Lung (tissue), 16 donors: Measurements from ENCODE around the gene DHRS1. TPM values are rescaled to one million over a fixed set of nuclear protein-coding genes. Genes with fewer than 3 reads are reported as not detected.
A peak's percentile ranks its signal among the peaks of the same experiment; 100 is the strongest.

Experiments
- ATAC-seq: fragments of 200-7000 bp; cut with Tn5 transposase; one replicate; pipeline ENCODE4 v1.9.1; 2020; ENCODE audit warnings: moderate number of reproducible peaks; ENCODE audit not compliant: insufficient read depth, low FRiP score
- DNase-seq, 3 donors: peaks; one replicate each; pipeline ENCODE4 v3.0.0-alpha.2; 2013 to 2017
- H3K27ac ChIP-seq, 2 donors: one replicate each; pipeline ENCODE4 v1.5.1; 2013; ENCODE audit warnings: mild to moderate bottlenecking in 2 of 2, moderate library complexity in 2 of 2, control low read depth in 1 of 2, inconsistent platforms in 1 of 2, low read depth in 1 of 2, low read length in 1 of 2
- H3K27me3 ChIP-seq, 3 donors: one replicate each; pipeline ENCODE4 v1.5.1; 2013; ENCODE audit warnings: low read length in 2 of 3; ENCODE audit not compliant: control insufficient read depth in 3 of 3, insufficient read depth in 3 of 3
- H3K36me3 ChIP-seq, 4 donors: one replicate each; pipeline ENCODE4 v1.5.1; 2013; ENCODE audit warnings: low read length in 4 of 4, mild to moderate bottlenecking in 1 of 4, moderate library complexity in 1 of 4; ENCODE audit not compliant: control insufficient read depth in 4 of 4, insufficient read depth in 4 of 4
- H3K4me1 ChIP-seq, 5 donors: one replicate each; pipeline ENCODE4 v1.5.1; 2013; ENCODE audit warnings: low read length in 5 of 5, mild to moderate bottlenecking in 2 of 5, moderate library complexity in 1 of 5; ENCODE audit not compliant: control insufficient read depth in 5 of 5, insufficient read depth in 5 of 5
- H3K4me3 ChIP-seq: one replicate; pipeline ENCODE4 v1.5.1; 2013; ENCODE audit warnings: mild to moderate bottlenecking, control low read depth, moderate library complexity
- H3K9ac ChIP-seq, 2 donors: one replicate each; pipeline ENCODE4 v1.5.1; 2013; ENCODE audit warnings: low read length in 2 of 2, control low read depth in 1 of 2; ENCODE audit not compliant: insufficient read depth in 1 of 2
- H3K9me3 ChIP-seq, 4 donors: one replicate each; pipeline ENCODE4 v1.5.1; 2013; ENCODE audit warnings: low read length in 3 of 4, mild to moderate bottlenecking in 1 of 4, moderate library complexity in 1 of 4; ENCODE audit not compliant: control insufficient read depth in 4 of 4, insufficient read depth in 3 of 4
- CTCF ChIP-seq: IDR thresholded peaks from 2 replicates; pipeline ENCODE4 v1.5.1; 2012; ENCODE audit warnings: mild to moderate bottlenecking; ENCODE audit errors: control extremely low read depth, extremely low read depth
- WGBS, 2 donors: extraction: QIAGEN DNeasy Blood & Tissue Kit; methylation state at CpG; one replicate each; pipeline ENCODE4 v1.1.7; 2013; 5-methylcytosine and 5-hydroxymethylcytosine counted together
- long read RNA-seq, 5 donors: transcript quantifications; one replicate each; lab custom pipeline, GENCODE V29; 2026
- polyA plus RNA-seq, 2 donors: library from polyadenylated mRNA; stranded (reverse); fragments of 200-250 nt; gene quantifications; one replicate each; pipeline ENCODE4 v1.2.1, GENCODE V29; 2013
- total RNA-seq, 2 donors: library from RNA; depleted of rRNA in 1 of 2; stranded (reverse); fragments of >200 nt in 1 of 2; gene quantifications; one replicate each; pipeline ENCODE4 v1.2.1, GENCODE V29; 2014 to 2021
- donor health status: control.
- donor health status: control.
- donor health status: Bipolar disorder and iron deficiency.
- donor health status: healthy.
- donor health status: DM: yes; HTN: yes; CAD: no.

The DHRS1 gene
- total RNA-seq (10 to 100 TPM; 20.8 to 24.0 TPM), polyA plus RNA-seq (10 to 100 TPM; 20.6 to 27.8 TPM)
- long read RNA-seq, donor 1, transcript DHRS1-205 (1 exons, 528 nt): minor isoform, 11 of 33 reads
- long read RNA-seq, donor 1, transcript DHRS1-211 (2 exons, 1,181 nt): minor isoform, 5 of 33 reads
- long read RNA-seq, donor 1, transcript DHRS1-201 (9 exons, 1,480 nt): major isoform, 16 of 33 reads
- long read RNA-seq, donor 1, partial matches to known transcripts: 0 of 33 reads
- long read RNA-seq, donor 1, other reads (novel, unspliced or antisense): 0 of 33 reads
- long read RNA-seq, donor 2, partial matches to known transcripts: 0 of 7 reads
- long read RNA-seq, donor 2, other reads (novel, unspliced or antisense): 0 of 7 reads
- long read RNA-seq, donor 3, transcript DHRS1-201 (9 exons, 1,480 nt): major isoform, 7 of 15 reads
- long read RNA-seq, donor 3, partial matches to known transcripts: 5 of 15 reads
- long read RNA-seq, donor 3, other reads (novel, unspliced or antisense): 0 of 15 reads
- long read RNA-seq, donor 4, transcript DHRS1-205 (1 exons, 528 nt): major isoform, 6 of 22 reads
- long read RNA-seq, donor 4, partial matches to known transcripts: 0 of 22 reads
- long read RNA-seq, donor 4, other reads (novel, unspliced or antisense): 9 of 22 reads
- long read RNA-seq, donor 5, transcript DHRS1-205 (1 exons, 528 nt): minor isoform, 12 of 36 reads
- long read RNA-seq, donor 5, transcript DHRS1-201 (9 exons, 1,480 nt): major isoform, 21 of 36 reads
- long read RNA-seq, donor 5, partial matches to known transcripts: 0 of 36 reads
- long read RNA-seq, donor 5, other reads (novel, unspliced or antisense): 0 of 36 reads

GRCh38 chr14:24299255-24300191 is at the start of gene DHRS1, which contains the start of gene NOP9:
Gene DHRS1 (minus strand): TSS chr14:24299780. CDS start chr14:24299106, 674 bp downstream.
Gene NOP9 (plus strand): TSS chr14:24299850. CDS start chr14:24299955, 105 bp downstream.
- no peak for TF ChIP-seq CTCF
- peak within 1 kb of the TSS; percentile 79 to 93 for H3K9ac ChIP-seq
- H3K4me3 ChIP-seq: peak within 1 kb of the TSS; percentile 80
- peak; percentile 93 to 95 (median 94) for DNase-seq
- H3K9me3 ChIP-seq: no peaks in the 10 kb centered on the region
- peaks cover 2 to 19% (median 13%) of the 10 kb centered on the region in 5 donors for H3K4me1 ChIP-seq
- H3K36me3 ChIP-seq: peaks cover 8 to 40% (median 32%) of the 10 kb centered on the region in 4 donors
- H3K27ac ChIP-seq: peak within 1 kb of the TSS; percentile 76 to 88
- peak; percentile 93 for ATAC-seq
- no peaks in the 10 kb centered on the region for H3K27me3 ChIP-seq
- WGBS, 2 donors: 0 to 1% methylated on average over 69 to 75 of the region's 75 CpGs

- H3K4me1 ChIP-seq: peaks cover 0 to 8% (median 0%) of the 10 kb centered on the region in 5 donors
- H3K36me3 ChIP-seq: no peaks in the 10 kb centered on the region
- WGBS, 2 donors: 97 to 98% methylated on average over 2 of the region's 2 CpGs
- ATAC-seq: no peak
- H3K4me3 ChIP-seq: no peak overlapping the region
- no peak overlapping the region for H3K27ac ChIP-seq
- H3K27me3 ChIP-seq: peaks cover 0 to 14% (median 11%) of the 10 kb centered on the region in 3 donors
- no peak for TF ChIP-seq CTCF
- H3K9ac ChIP-seq: no peak overlapping the region
- no peaks in the 10 kb centered on the region for H3K9me3 ChIP-seq
- DNase-seq: no peak
Measured at GRCh38 chr14:24348186-24348585, 48.6 kb upstream of the DHRS1 start.

- Histone ChIP-seq H3K27me3 (peaks cover 0 to 17% (median 13%) of the 10 kb centered on the region in 3 donors), H3K9me3 (no peaks in the 10 kb centered on the region), H3K9ac (no peak overlapping the region), H3K27ac (no peak overlapping the region), H3K4me1 (peaks cover 0 to 7% (median 0%) of the 10 kb centered on the region in 5 donors), H3K36me3 (no peaks in the 10 kb centered on the region), H3K4me3 (no peak overlapping the region)
- ATAC-seq (no peak), DNase-seq (no peak)
- WGBS, 2 donors: 48 to 50% methylated on average over 1 of the region's 1 CpG
- no peak for TF ChIP-seq CTCF
Measured at GRCh38 chr14:24347134-24347533, 47.6 kb upstream of the DHRS1 start.
